ENCODE measurements around the gene MGAT4A.

MGAT4A gene

GRCh38 chr2:98703738-98704137 lies 27.2 kb downstream of the MGAT4A start:
- no peak overlapping the region for H3K4me3 ChIP-seq (ENCODE audit: low read depth, low read length)
- TF ChIP-seq MAX (IDR thresholded peaks at IDR 0.05; ENCODE audit: low read depth, low read length): no peak
- TF ChIP-seq CTCF (IDR thresholded peaks at IDR 0.05; ENCODE audit: low read depth, low read length): no peak
- TF ChIP-seq MYC (IDR thresholded peaks at IDR 0.05; ENCODE audit: low read depth, low read length): no peak
- no peak for TF ChIP-seq POLR2A (IDR thresholded peaks at IDR 0.05; ENCODE audit: extremely low read depth, insufficient read length)
- no peak for DNase-seq (ENCODE audit: low read depth)

- no peak for DNase-seq (ENCODE audit: low read depth)
- TF ChIP-seq CTCF (IDR thresholded peaks at IDR 0.05; ENCODE audit: low read depth, low read length): no peak
- H3K4me3 ChIP-seq (ENCODE audit: low read depth, low read length): no peak overlapping the region
These were observed 27.9 kb downstream of the MGAT4A start for GRCh38 chr2:98702858-98703620.

GRCh38 chr2:98702127-98702802 lies 28.7 kb downstream of the MGAT4A start:
- TF ChIP-seq MAX (IDR thresholded peaks at IDR 0.05; ENCODE audit: low read depth, low read length): no peak
- no peak for TF ChIP-seq MYC (IDR thresholded peaks at IDR 0.05; ENCODE audit: low read depth, low read length)
- TF ChIP-seq CTCF (IDR thresholded peaks at IDR 0.05; ENCODE audit: low read depth, low read length): no peak
- TF ChIP-seq POLR2A (IDR thresholded peaks at IDR 0.05; ENCODE audit: extremely low read depth, insufficient read length): no peak
- DNase-seq (ENCODE audit: low read depth): no peak
- no peak overlapping the region for H3K4me3 ChIP-seq (ENCODE audit: low read depth, low read length)

- no peak overlapping the region for H3K4me3 ChIP-seq (ENCODE audit: low read depth, low read length)
- DNase-seq (ENCODE audit: low read depth): no peak
- no peak for TF ChIP-seq MYC (IDR thresholded peaks at IDR 0.05; ENCODE audit: low read depth, low read length)
- TF ChIP-seq MAX (IDR thresholded peaks at IDR 0.05; ENCODE audit: low read depth, low read length): no peak
- TF ChIP-seq CTCF (IDR thresholded peaks at IDR 0.05; ENCODE audit: low read depth, low read length): no peak
- TF ChIP-seq POLR2A (IDR thresholded peaks at IDR 0.05; ENCODE audit: extremely low read depth, insufficient read length): no peak
These were observed 29.7 kb downstream of the MGAT4A start for GRCh38 chr2:98701230-98701629.

GRCh38 chr2:98698896-98699295 lies 32.0 kb downstream of the MGAT4A start:
- TF ChIP-seq CTCF (IDR thresholded peaks at IDR 0.05; ENCODE audit: low read depth, low read length) (no peak), MYC (IDR thresholded peaks at IDR 0.05; ENCODE audit: low read depth, low read length) (no peak), MAX (IDR thresholded peaks at IDR 0.05; ENCODE audit: low read depth, low read length) (no peak), POLR2A (IDR thresholded peaks at IDR 0.05; ENCODE audit: extremely low read depth, insufficient read length) (no peak)
- no peak overlapping the region for H3K4me3 ChIP-seq (ENCODE audit: low read depth, low read length)
- no peak for DNase-seq (ENCODE audit: low read depth)
